Measurements from ENCODE around the gene KCNMA1. TPM values are rescaled to one million over a fixed set of nuclear protein-coding genes. Genes with fewer than 3 reads are reported as not detected.

KCNMA1 gene
- total and polyA plus RNA-seq, 4 experiments from 2014 or later, result 0.26 TPM; not detected in 3

DNA sequence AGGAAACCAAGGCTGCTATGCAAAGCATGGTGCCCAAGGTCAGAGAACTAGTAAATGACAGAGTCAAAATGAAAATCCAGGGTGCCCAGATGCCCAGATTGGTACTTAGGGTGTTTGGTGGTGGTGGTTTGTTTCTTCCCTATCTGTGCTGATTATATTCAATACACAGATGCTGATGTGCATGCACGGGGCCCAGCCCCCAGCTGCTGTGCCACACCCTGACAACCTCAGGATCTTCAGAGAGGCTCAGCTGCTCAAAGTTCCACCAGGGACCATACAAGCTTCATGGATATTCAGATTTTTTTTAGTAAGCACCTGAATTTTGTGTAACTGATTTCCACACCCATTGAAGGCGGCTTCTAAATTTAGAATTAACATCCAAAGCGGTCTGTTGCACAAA lies 75.6 kb downstream of the KCNMA1 start:
- no peaks in the 10 kb centered on the region for H3K4me1 Mint-ChIP-seq
- ChIA-PET CTCF (ENCODE audit: partially characterized antibody) (no interaction called here), POLR2A (ENCODE audit: partially characterized antibody) (no interaction called here)
- H3K9me3 ChIP-seq (ENCODE audit: control insufficient read depth in 1 of 2, low read length in 2 of 2), result no peaks in the 10 kb centered on the region
- no peak overlapping the region for H3K27ac ChIP-seq (ENCODE audit: low read depth, low read length)
- peaks cover 0 to 2% (median 0%) of the 10 kb centered on the region in 8 donors for H3K9me3 Mint-ChIP-seq
- no peak for DNase-seq
- no peak overlapping the region for H3K4me3 Mint-ChIP-seq
- H3K27me3 ChIP-seq (ENCODE audit: insufficient read depth, low read length), result no peaks in the 10 kb centered on the region
- no peaks in the 10 kb centered on the region for H3K36me3 Mint-ChIP-seq
- H3K27me3 Mint-ChIP-seq, result peaks cover 3 to 18% of the 10 kb centered on the region in 2 donors
- H3K27ac Mint-ChIP-seq, result no peak overlapping the region
- intact Hi-C loops (cut with micrococcal nuclease), result no loop called here
- no peaks in the 10 kb centered on the region for H3K36me3 ChIP-seq (ENCODE audit: insufficient read depth, low read length)
- H3K4me3 ChIP-seq (ENCODE audit: low read length in 2 of 2), result no peak overlapping the region
- H3K4me1 ChIP-seq (ENCODE audit: insufficient read depth, low read length), result no peaks in the 10 kb centered on the region

DNA sequence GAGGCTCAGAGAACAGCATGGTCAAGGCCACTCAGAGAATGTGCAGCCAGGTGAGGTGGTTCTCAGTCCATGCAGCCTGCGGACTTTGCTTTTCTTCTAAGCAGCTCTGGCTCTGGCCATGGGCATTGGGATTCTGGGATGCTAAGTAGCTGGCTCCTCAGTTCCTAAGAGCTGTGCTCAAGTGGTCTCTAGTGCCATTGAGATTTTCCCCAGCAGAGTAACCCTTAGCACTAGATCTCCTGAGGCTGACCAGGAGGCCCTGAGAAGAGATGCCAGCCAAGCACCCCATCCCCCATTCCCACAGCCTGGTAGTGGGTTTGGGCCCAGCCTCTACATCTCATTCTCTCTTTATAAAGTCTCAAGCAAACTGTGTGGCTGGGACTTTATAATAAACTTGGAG lies 77.1 kb downstream of the KCNMA1 start:
- Histone ChIP-seq H3K4me3 (ENCODE audit: low read length in 2 of 2) (no peak overlapping the region), H3K27ac (ENCODE audit: low read depth, low read length) (no peak overlapping the region), H3K36me3 (ENCODE audit: insufficient read depth, low read length) (no peaks in the 10 kb centered on the region), H3K27me3 (ENCODE audit: insufficient read depth, low read length) (no peaks in the 10 kb centered on the region), H3K4me1 (ENCODE audit: insufficient read depth, low read length) (no peaks in the 10 kb centered on the region), H3K9me3 (ENCODE audit: control insufficient read depth in 1 of 2, low read length in 2 of 2) (no peaks in the 10 kb centered on the region)
- Mint-ChIP-seq H3K36me3 (no peaks in the 10 kb centered on the region), H3K27ac (no peak overlapping the region), H3K4me3 (no peak overlapping the region), H3K4me1 (no peaks in the 10 kb centered on the region), H3K27me3 (peaks cover 3 to 18% of the 10 kb centered on the region in 2 donors), H3K9me3 (no peaks in the 10 kb centered on the region)
- CTCF ChIA-PET (ENCODE audit: partially characterized antibody), result no interaction called here
- DNase-seq, result no peak
- intact Hi-C loops (cut with micrococcal nuclease), result no loop called here
- POLR2A ChIA-PET (ENCODE audit: partially characterized antibody), result no interaction called here

DNA sequence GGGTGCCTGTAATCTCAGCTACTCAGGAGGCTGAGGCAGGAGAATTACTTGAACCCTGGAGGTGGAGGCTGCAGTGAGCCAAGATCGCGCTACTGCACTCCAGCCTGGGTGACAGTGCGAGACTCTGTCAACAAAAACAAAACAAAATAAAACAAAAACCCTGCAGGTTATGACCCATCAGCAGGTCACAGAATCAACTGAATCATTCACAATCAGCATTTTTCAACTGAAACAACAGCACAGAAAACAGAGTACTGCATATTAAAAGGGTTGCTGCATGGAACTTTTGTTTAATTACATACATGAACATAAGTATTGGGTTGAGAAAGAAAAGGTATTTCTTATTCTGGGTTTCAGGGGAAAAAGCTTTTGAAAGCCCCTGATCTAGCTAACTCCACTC lies 77.6 kb downstream of the KCNMA1 start:
- Mint-ChIP-seq H3K4me3 (no peak overlapping the region), H3K27me3 (peaks cover 3 to 17% of the 10 kb centered on the region in 2 donors), H3K4me1 (no peaks in the 10 kb centered on the region), H3K27ac (no peak overlapping the region), H3K36me3 (no peaks in the 10 kb centered on the region), H3K9me3 (no peaks in the 10 kb centered on the region)
- Histone ChIP-seq H3K36me3 (ENCODE audit: insufficient read depth, low read length) (no peaks in the 10 kb centered on the region), H3K4me1 (ENCODE audit: insufficient read depth, low read length) (no peaks in the 10 kb centered on the region), H3K9me3 (ENCODE audit: control insufficient read depth in 1 of 2, low read length in 2 of 2) (no peaks in the 10 kb centered on the region), H3K4me3 (ENCODE audit: low read length in 2 of 2) (no peak overlapping the region), H3K27me3 (ENCODE audit: insufficient read depth, low read length) (no peaks in the 10 kb centered on the region), H3K27ac (ENCODE audit: low read depth, low read length) (no peak overlapping the region)
- DNase-seq, result no peak
- POLR2A ChIA-PET (ENCODE audit: partially characterized antibody), result no interaction called here
- CTCF ChIA-PET (ENCODE audit: partially characterized antibody), result no interaction called here
- intact Hi-C loops (cut with micrococcal nuclease), result no loop called here

DNA sequence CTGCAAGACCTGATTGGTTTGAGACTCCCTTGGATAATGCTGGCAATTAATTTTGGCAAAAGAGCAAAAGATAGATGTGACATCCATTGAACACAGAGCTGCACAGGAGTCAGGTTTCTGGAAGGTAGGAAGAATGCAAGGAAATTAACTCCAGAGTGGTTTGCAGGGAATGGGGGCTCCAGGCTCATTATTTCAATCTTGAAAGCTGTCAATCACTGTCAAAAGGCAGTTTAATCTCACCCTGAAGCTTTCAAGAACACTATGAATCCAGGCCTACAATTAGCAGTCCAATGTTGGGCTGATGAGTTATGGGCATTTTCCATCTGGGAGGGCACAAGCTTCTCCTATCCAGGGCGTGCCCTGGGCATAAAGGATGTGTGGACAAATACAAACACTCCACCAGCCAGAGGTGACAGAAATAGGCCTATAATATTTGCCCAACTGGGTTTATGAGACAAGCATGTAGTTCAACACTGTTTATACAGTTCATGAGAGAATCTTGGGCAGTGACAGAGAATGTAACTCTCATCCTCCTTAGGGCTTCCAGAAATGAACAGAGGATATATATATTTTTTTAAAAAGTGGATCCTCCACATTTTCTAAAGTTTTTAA lies 80.5 kb downstream of the KCNMA1 start:
- peaks cover 0 to 9% of the 10 kb centered on the region in 2 donors for H3K27me3 Mint-ChIP-seq
- intact Hi-C loops (cut with micrococcal nuclease), result no loop called here
- Histone ChIP-seq H3K27me3 (ENCODE audit: insufficient read depth, low read length) (no peaks in the 10 kb centered on the region), H3K4me1 (ENCODE audit: insufficient read depth, low read length) (no peaks in the 10 kb centered on the region), H3K27ac (ENCODE audit: low read depth, low read length) (no peak overlapping the region), H3K4me3 (ENCODE audit: low read length in 2 of 2) (no peak overlapping the region), H3K36me3 (ENCODE audit: insufficient read depth, low read length) (no peaks in the 10 kb centered on the region), H3K9me3 (ENCODE audit: control insufficient read depth in 1 of 2, low read length in 2 of 2) (no peaks in the 10 kb centered on the region)
- H3K36me3 Mint-ChIP-seq, result no peaks in the 10 kb centered on the region
- ChIA-PET CTCF (ENCODE audit: partially characterized antibody) (no interaction called here), POLR2A (ENCODE audit: partially characterized antibody) (no interaction called here)
- H3K4me3 Mint-ChIP-seq, result no peak overlapping the region
- no peaks in the 10 kb centered on the region for H3K4me1 Mint-ChIP-seq
- no peak overlapping the region for H3K27ac Mint-ChIP-seq
- H3K9me3 Mint-ChIP-seq, result peaks cover 0 to 2% (median 0%) of the 10 kb centered on the region in 8 donors
- no peak for DNase-seq

DNA sequence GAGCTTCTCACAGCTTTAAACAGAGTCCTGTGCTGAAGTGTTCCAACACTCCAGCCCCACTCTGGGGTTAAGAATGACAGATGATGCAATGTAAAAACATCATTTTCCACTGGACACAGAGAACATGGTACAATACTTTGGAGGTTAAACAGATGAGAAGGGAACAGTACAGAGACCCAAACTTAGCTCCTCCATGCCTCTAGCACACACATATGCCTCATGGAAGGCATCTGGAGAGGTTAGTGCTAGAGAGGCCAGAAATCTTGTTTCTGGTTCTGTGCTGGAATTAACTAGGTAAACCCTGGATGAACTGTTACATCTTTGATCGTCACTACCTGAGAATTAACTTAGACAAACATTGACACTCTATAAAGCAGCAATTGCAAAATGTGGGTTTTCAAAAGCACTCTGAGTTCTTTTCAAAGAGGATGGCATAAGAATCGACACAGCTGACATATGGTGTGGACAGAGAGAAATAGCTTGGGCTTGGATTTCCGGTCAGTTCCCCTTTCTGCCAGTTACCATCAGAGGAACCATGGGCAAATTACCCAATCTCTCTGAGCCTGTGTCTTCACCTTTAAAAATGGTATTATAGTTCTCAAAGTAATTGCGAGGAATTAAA lies 81.9 kb downstream of the KCNMA1 start:
- ChIA-PET CTCF (ENCODE audit: partially characterized antibody) (no interaction called here), POLR2A (ENCODE audit: partially characterized antibody) (no interaction called here)
- DNase-seq, result no peak

DNA sequence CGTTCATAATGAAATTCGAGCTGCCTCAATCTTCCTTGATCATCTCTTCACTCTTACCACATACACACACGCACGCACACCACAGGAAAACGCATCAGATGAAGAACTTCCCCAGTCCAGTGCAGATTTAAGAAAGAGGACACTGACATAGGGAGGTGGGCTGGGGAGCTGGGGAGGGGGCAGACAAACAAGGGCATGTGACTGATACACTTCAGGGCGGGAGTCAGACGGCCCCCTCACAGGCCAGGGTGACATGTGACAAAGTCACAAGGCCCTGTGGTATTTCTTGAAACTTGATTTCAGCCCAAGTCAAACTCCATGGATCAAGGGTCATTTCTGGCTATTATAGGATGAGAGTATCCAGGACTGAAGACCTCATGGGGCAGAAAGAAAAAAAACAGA lies 82.6 kb downstream of the KCNMA1 start:
- DNase-seq, result no peak
- Mint-ChIP-seq H3K36me3 (no peaks in the 10 kb centered on the region), H3K27ac (no peak overlapping the region), H3K4me3 (no peak overlapping the region), H3K4me1 (no peaks in the 10 kb centered on the region), H3K9me3 (peaks cover 0 to 2% (median 0%) of the 10 kb centered on the region in 8 donors), H3K27me3 (peaks cover 0 to 9% of the 10 kb centered on the region in 2 donors)
- Histone ChIP-seq H3K9me3 (ENCODE audit: control insufficient read depth in 1 of 2, low read length in 2 of 2) (no peaks in the 10 kb centered on the region), H3K27ac (ENCODE audit: low read depth, low read length) (no peak overlapping the region), H3K4me3 (ENCODE audit: low read length in 2 of 2) (no peak overlapping the region), H3K36me3 (ENCODE audit: insufficient read depth, low read length) (no peaks in the 10 kb centered on the region), H3K27me3 (ENCODE audit: insufficient read depth, low read length) (no peaks in the 10 kb centered on the region), H3K4me1 (ENCODE audit: insufficient read depth, low read length) (no peaks in the 10 kb centered on the region)
- POLR2A ChIA-PET (ENCODE audit: partially characterized antibody), result no interaction called here
- intact Hi-C loops (cut with micrococcal nuclease), result no loop called here
- CTCF ChIA-PET (ENCODE audit: partially characterized antibody), result no interaction called here

More for the DNA sequence above, 81.9 kb downstream of the KCNMA1 start:
- H3K9me3 ChIP-seq (ENCODE audit: control insufficient read depth in 1 of 2, low read length in 2 of 2), result no peaks in the 10 kb centered on the region
- H3K9me3 Mint-ChIP-seq, result peaks cover 0 to 2% (median 0%) of the 10 kb centered on the region in 8 donors
- no peaks in the 10 kb centered on the region for H3K36me3 Mint-ChIP-seq
- H3K27ac ChIP-seq (ENCODE audit: low read depth, low read length), result no peak overlapping the region
- no peaks in the 10 kb centered on the region for H3K4me1 ChIP-seq (ENCODE audit: insufficient read depth, low read length)
- no peak overlapping the region for H3K4me3 ChIP-seq (ENCODE audit: low read length in 2 of 2)
- no peaks in the 10 kb centered on the region for H3K36me3 ChIP-seq (ENCODE audit: insufficient read depth, low read length)
- intact Hi-C loops (cut with micrococcal nuclease), result no loop called here
- H3K4me3 Mint-ChIP-seq, result no peak overlapping the region
- peaks cover 0 to 9% of the 10 kb centered on the region in 2 donors for H3K27me3 Mint-ChIP-seq
- no peaks in the 10 kb centered on the region for H3K4me1 Mint-ChIP-seq
- H3K27ac Mint-ChIP-seq, result no peak overlapping the region
- H3K27me3 ChIP-seq (ENCODE audit: insufficient read depth, low read length), result no peaks in the 10 kb centered on the region

DNA sequence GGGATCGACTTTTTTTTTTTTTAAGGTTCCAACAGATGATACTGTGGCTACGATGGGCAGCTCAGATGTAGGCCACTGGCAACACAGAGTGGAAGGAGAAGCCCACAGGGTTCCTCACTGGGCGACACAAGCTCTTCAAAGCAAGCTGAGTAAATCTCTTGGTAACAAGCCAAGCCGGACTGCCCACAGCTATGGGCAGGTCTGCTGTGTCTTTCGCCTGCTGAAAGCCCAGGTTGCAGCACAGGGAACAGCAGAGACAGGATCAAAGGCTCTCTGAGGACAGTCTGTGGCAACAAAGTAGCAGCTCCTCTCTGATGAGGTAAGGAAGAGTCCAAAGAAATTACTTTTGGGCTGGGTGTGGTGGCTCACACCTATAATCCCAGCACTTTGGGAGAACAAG lies 83.6 kb downstream of the KCNMA1 start:
- Histone ChIP-seq H3K27ac (ENCODE audit: low read depth, low read length) (no peak overlapping the region), H3K36me3 (ENCODE audit: insufficient read depth, low read length) (no peaks in the 10 kb centered on the region), H3K4me3 (ENCODE audit: low read length in 2 of 2) (no peak overlapping the region), H3K4me1 (ENCODE audit: insufficient read depth, low read length) (no peaks in the 10 kb centered on the region), H3K9me3 (ENCODE audit: control insufficient read depth in 1 of 2, low read length in 2 of 2) (no peaks in the 10 kb centered on the region), H3K27me3 (ENCODE audit: insufficient read depth, low read length) (no peaks in the 10 kb centered on the region)
- Mint-ChIP-seq H3K4me3 (no peak overlapping the region), H3K9me3 (peaks cover 0 to 2% (median 0%) of the 10 kb centered on the region in 8 donors), H3K4me1 (no peaks in the 10 kb centered on the region), H3K27ac (no peak overlapping the region), H3K36me3 (no peaks in the 10 kb centered on the region), H3K27me3 (peaks cover 0 to 10% of the 10 kb centered on the region in 2 donors)
- CTCF ChIA-PET (ENCODE audit: partially characterized antibody), result no interaction called here
- intact Hi-C loops (cut with micrococcal nuclease), result no loop called here
- POLR2A ChIA-PET (ENCODE audit: partially characterized antibody), result no interaction called here
- no peak for DNase-seq

All from CD4-positive, alpha-beta memory T cell (primary cell).